CD4-positive, CD25-positive, alpha-beta regulatory T cell (primary cell): ENCODE results near the gene ARPC5. TPM values are rescaled to one million over a fixed set of nuclear protein-coding genes. Genes with fewer than 3 reads are reported as not detected.

Experiments
- ATAC-seq, 2 donors: fragments of 150-1000 bp; cut with Tn5 transposase; one replicate each; pipeline ENCODE4 v1.10.0; 2021; ENCODE audit warnings: low read depth in 2 of 2, moderate number of reproducible peaks in 2 of 2, moderate library complexity in 1 of 2
- DNase-seq, 3 donors: peaks; one replicate each; pipeline versions ENCODE4 v3.0.0 to v3.0.0-alpha.2; 2012 to 2022; ENCODE audit warnings: mixed read lengths in 1 of 3
- H3K27ac ChIP-seq: one replicate; pipeline ENCODE4 v1.7.0; 2013; ENCODE audit warnings: mild to moderate bottlenecking, low read length; ENCODE audit not compliant: insufficient read depth, poor library complexity, severe bottlenecking
- H3K27me3 ChIP-seq: one replicate; pipeline ENCODE4 v1.7.0; 2013; ENCODE audit warnings: low read length; ENCODE audit not compliant: control insufficient read depth, insufficient read depth
- H3K36me3 ChIP-seq: one replicate; pipeline ENCODE4 v1.7.0; 2013; ENCODE audit warnings: mild to moderate bottlenecking, low read length, moderate library complexity; ENCODE audit not compliant: control insufficient read depth, insufficient read depth
- H3K4me1 ChIP-seq: 2 replicates; pipeline ENCODE4 v1.7.0; 2013; ENCODE audit warnings: mild to moderate bottlenecking, low read length; ENCODE audit not compliant: insufficient read depth, control insufficient read depth, poor library complexity, severe bottlenecking
- H3K4me3 ChIP-seq: one replicate; pipeline ENCODE4 v1.7.0; 2013; ENCODE audit warnings: low read depth, mild to moderate bottlenecking, low read length, moderate library complexity
- H3K9me3 ChIP-seq, 2 experiments: 1 replicate in 1 of 2; 2 replicates in 1 of 2; pipeline ENCODE4 v1.7.0; 2013; ENCODE audit warnings: low read length in 2 of 2, mild to moderate bottlenecking in 1 of 2, moderate library complexity in 1 of 2; ENCODE audit not compliant: control insufficient read depth in 2 of 2
- H3K27ac Mint-ChIP-seq, 3 donors: one replicate each; pipeline ENCODE4 v1.8.0; 2020 to 2022; ENCODE audit warnings: mild to moderate bottlenecking in 3 of 3, mixed read lengths in 3 of 3, moderate library complexity in 2 of 3
- H3K27me3 Mint-ChIP-seq: one replicate; pipeline ENCODE4 v1.8.0; 2022; ENCODE audit warnings: mild to moderate bottlenecking, mixed read lengths
- H3K36me3 Mint-ChIP-seq: one replicate; pipeline ENCODE4 v1.8.0; 2020; ENCODE audit warnings: mixed read lengths
- H3K4me1 Mint-ChIP-seq, 4 donors: one replicate each; pipeline ENCODE4 v1.8.0; 2020 to 2022; ENCODE audit warnings: mixed read lengths in 4 of 4, mild to moderate bottlenecking in 1 of 4
- H3K4me3 Mint-ChIP-seq, 4 donors: one replicate each; pipeline ENCODE4 v1.8.0; 2020 to 2022; ENCODE audit warnings: mild to moderate bottlenecking in 4 of 4, mixed read lengths in 4 of 4, moderate library complexity in 3 of 4
- H3K9me3 Mint-ChIP-seq, 7 donors: one replicate each; pipeline ENCODE4 v1.8.0; 2020 to 2022; ENCODE audit warnings: mixed read lengths in 7 of 7, mild to moderate bottlenecking in 3 of 7, moderate library complexity in 2 of 7
- polyA plus RNA-seq, 4 donors: library from polyadenylated mRNA; unstranded; fragments of 300-500 nt; fragmentation: Illumina TruSeq; gene quantifications; one replicate each; pipeline ENCODE4 v1.2.3, GENCODE V29; 2021
- total RNA-seq: library from RNA; stranded (reverse); gene quantifications from one replicate; pipeline ENCODE4 v1.2.3, GENCODE V29; 2022

ARPC5 gene
- total and polyA plus RNA-seq, 5 donors from 2014 or later: 76.3 to 541 (median 387) TPM

DNA sequence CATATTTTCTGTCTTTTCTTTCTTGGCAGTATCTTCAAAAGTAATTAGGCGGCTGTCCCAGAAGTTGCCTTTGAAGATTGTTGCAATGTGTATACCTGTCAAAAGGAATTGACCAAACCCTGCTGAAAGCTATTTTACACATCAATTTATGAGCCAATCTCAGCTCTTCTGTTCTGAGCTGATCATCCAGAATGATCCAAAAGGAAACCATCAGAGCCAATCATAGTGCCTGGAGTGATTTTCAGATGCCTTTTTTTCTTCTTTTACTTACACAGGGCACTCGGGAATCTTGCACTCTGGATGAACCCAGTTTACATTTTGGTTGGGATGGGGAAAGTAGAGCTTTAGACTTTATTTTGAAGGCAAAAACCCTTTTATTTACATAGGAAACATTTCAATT lies 39.3 kb upstream of the ARPC5 start:
- no peaks in the 10 kb centered on the region for H3K27me3 ChIP-seq
- H3K9me3 Mint-ChIP-seq: peaks cover 0 to 8% (median 4%) of the 10 kb centered on the region in 7 donors
- H3K9me3 ChIP-seq: peaks cover 5 to 6% of the 10 kb centered on the region in 2 experiments
- H3K27me3 Mint-ChIP-seq: peaks cover 44% of the 10 kb centered on the region
- H3K4me1 Mint-ChIP-seq: no peaks in the 10 kb centered on the region
- peaks cover 5% of the 10 kb centered on the region for H3K36me3 Mint-ChIP-seq
- no peak for DNase-seq
- ATAC-seq: no peak
- H3K27ac ChIP-seq: no peak overlapping the region
- no peak overlapping the region for H3K4me3 ChIP-seq
- H3K36me3 ChIP-seq: no peaks in the 10 kb centered on the region
- no peak overlapping the region for H3K4me3 Mint-ChIP-seq
- no peaks in the 10 kb centered on the region for H3K4me1 ChIP-seq
- no peak overlapping the region for H3K27ac Mint-ChIP-seq

DNA sequence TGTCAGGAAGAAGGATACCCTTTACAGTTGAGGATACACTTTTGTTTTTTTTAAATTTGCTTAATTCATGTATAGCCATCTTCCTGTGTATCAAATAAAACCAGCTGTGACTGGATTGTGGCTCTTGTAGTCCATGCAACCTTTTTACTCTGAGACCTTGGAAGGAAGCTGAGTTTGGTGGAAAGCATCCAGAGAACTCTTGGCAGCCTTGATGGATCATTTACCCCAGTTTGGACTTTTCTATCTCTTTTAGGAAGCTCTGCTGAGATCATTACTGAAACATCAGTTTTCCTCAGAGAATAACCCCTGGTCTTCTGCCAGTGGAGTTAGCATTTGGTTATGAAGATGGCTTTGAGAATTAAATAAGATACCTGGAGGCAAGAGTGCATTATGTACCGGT lies 38.8 kb upstream of the ARPC5 start:
- peaks cover 5% of the 10 kb centered on the region for H3K36me3 Mint-ChIP-seq
- ATAC-seq: no peak
- H3K4me1 Mint-ChIP-seq: no peaks in the 10 kb centered on the region
- H3K9me3 Mint-ChIP-seq: peaks cover 0 to 4% (median 4%) of the 10 kb centered on the region in 7 donors
- Histone ChIP-seq H3K4me1 (no peaks in the 10 kb centered on the region), H3K27ac (no peak overlapping the region), H3K27me3 (no peaks in the 10 kb centered on the region), H3K9me3 (peaks cover 5 to 6% of the 10 kb centered on the region in 2 experiments), H3K4me3 (no peak overlapping the region), H3K36me3 (no peaks in the 10 kb centered on the region)
- peaks cover 44% of the 10 kb centered on the region for H3K27me3 Mint-ChIP-seq
- no peak overlapping the region for H3K4me3 Mint-ChIP-seq
- no peak for DNase-seq
- no peak overlapping the region for H3K27ac Mint-ChIP-seq

DNA sequence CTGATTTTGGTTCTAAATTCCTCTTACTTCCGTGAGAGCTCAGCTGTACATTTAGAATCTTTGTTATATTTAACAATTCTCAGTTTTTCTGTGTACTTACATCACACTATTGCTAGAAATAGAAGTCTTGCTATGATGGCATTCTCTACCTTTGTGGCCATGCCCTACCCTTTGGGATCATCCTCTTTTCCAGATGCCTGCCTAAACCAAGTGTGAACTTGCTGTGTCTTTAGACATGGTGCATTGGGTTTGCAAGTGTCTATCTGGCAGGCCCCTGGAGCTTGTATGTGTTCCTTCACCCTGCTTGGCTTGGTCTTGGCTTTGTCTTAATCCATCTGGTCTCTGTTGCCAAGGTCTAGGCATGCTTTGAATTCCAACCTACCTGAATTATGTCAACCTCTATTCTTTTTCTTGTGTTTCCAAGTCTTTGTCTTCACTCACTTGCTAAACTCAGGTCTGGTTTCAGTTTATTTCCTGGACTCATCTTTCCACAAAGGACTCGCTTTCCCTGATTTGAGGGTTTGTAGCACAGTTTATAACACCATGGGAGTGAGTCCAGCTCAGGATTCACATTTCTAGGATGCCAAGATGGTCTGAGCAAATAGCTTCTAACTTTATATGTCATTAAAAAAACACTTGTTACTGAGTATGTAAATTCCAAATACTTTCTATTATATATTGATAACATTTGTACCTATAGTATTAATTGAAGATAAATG lies 38.2 kb upstream of the ARPC5 start:
- Mint-ChIP-seq H3K36me3 (peaks cover 5% of the 10 kb centered on the region), H3K27ac (no peak overlapping the region), H3K4me1 (no peaks in the 10 kb centered on the region), H3K27me3 (peaks cover 49% of the 10 kb centered on the region), H3K9me3 (peaks cover 0 to 4% (median 4%) of the 10 kb centered on the region in 7 donors), H3K4me3 (no peak overlapping the region)
- H3K27me3 ChIP-seq: no peaks in the 10 kb centered on the region
- no peak overlapping the region for H3K4me3 ChIP-seq
- no peak overlapping the region for H3K27ac ChIP-seq
- no peaks in the 10 kb centered on the region for H3K4me1 ChIP-seq
- H3K36me3 ChIP-seq: no peaks in the 10 kb centered on the region
- no peak for ATAC-seq
- peaks cover 5 to 6% of the 10 kb centered on the region in 2 experiments for H3K9me3 ChIP-seq
- no peak for DNase-seq

DNA sequence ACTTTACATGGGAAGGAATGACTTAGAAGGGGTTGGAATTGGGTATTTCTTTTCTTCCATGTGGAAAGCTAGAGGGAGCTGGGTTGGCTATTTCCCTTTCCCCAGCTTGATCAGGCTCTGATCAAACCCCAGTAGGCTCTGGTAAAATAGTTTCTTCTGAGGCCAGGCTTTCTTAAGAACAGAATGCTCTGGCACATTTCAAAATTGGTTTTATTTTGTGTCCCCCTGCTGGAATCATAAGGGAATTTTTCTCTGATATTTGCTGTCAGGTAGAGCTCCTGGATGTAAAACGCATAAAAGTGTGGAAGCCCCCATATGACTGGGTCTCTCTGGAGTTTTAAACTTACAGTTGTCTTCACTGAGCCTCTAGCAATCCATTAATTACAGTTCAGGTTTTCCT lies 34.6 kb upstream of the ARPC5 start:
- Mint-ChIP-seq H3K27ac (no peak overlapping the region), H3K27me3 (peaks cover 44% of the 10 kb centered on the region), H3K4me1 (no peaks in the 10 kb centered on the region), H3K9me3 (peaks cover 0 to 6% (median 4%) of the 10 kb centered on the region in 7 donors), H3K4me3 (no peak overlapping the region), H3K36me3 (peaks cover 5% of the 10 kb centered on the region)
- ATAC-seq (no peak), DNase-seq (no peak)
- no peaks in the 10 kb centered on the region for H3K36me3 ChIP-seq
- no peak overlapping the region for H3K27ac ChIP-seq
- no peaks in the 10 kb centered on the region for H3K4me1 ChIP-seq
- H3K9me3 ChIP-seq: peaks cover 5 to 6% of the 10 kb centered on the region in 2 experiments
- H3K27me3 ChIP-seq: no peaks in the 10 kb centered on the region
- H3K4me3 ChIP-seq: no peak overlapping the region

DNA sequence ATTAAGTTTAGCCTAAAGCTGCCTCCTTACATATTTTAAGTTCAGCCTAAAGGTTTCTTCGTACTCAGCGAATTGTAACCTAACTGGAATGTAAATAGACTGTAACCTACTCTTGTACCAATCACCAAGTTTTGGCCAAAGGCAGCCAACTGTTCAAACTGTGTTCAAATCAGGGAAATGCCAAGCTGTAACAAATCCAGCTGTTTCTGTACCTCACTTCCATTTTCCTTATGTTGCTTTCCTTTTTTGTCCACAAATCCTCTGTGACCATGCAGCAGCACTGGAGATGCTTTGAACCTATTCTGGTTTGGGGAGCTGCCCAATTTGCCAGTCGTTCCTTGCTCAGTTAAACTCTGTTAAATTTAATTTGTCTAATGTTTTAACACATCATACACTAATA lies 20.8 kb upstream of the ARPC5 start:
- H3K27me3 ChIP-seq: no peaks in the 10 kb centered on the region
- no peak for DNase-seq
- H3K9me3 ChIP-seq: no peaks in the 10 kb centered on the region
- no peaks in the 10 kb centered on the region for H3K9me3 Mint-ChIP-seq
- no peaks in the 10 kb centered on the region for H3K36me3 Mint-ChIP-seq
- H3K27ac ChIP-seq: no peak overlapping the region
- H3K27ac Mint-ChIP-seq: no peak overlapping the region
- H3K36me3 ChIP-seq: no peaks in the 10 kb centered on the region
- H3K4me1 ChIP-seq: peaks cover 14% of the 10 kb centered on the region
- no peak for ATAC-seq
- no peak overlapping the region for H3K4me3 ChIP-seq
- peaks cover 14 to 22% (median 18%) of the 10 kb centered on the region in 4 donors for H3K4me1 Mint-ChIP-seq
- no peak overlapping the region for H3K4me3 Mint-ChIP-seq
- peaks cover 10% of the 10 kb centered on the region for H3K27me3 Mint-ChIP-seq

DNA sequence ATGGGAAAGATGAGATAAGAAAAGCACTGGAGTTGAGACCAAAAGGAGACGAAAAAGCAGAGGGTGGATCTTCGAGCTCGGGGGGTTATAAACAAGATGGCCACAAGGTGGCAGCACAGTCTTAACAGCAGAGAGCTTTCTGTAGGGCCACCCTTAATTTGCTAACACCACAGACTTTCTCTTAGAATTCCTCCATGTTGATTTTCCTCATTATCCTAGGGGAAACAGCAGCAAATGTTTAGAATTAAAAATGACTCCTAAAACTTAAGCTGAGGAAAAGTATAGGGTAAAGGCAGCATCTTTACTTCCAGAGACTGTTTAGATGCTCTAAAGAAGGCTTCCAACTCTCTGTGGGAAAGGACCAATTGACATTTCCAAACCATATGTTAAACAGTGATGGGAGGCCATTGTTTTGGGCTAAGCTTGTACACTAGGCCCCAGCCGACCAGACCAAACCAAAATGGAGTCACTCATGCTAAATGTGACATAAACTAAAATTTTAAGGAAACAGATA lies 20.0 kb upstream of the ARPC5 start:
- H3K27me3 ChIP-seq: no peaks in the 10 kb centered on the region
- H3K4me1 Mint-ChIP-seq: peaks cover 14 to 23% (median 20%) of the 10 kb centered on the region in 4 donors
- ATAC-seq (peak; percentile 70 to 84), DNase-seq (peak; percentile 54 to 78 (median 69))
- no peaks in the 10 kb centered on the region for H3K36me3 Mint-ChIP-seq
- no peaks in the 10 kb centered on the region for H3K9me3 Mint-ChIP-seq
- H3K4me3 ChIP-seq: no peak overlapping the region
- no peaks in the 10 kb centered on the region for H3K9me3 ChIP-seq
- no peak overlapping the region for H3K27ac Mint-ChIP-seq
- H3K36me3 ChIP-seq: no peaks in the 10 kb centered on the region
- H3K27ac ChIP-seq: no peak overlapping the region
- no peak overlapping the region for H3K4me3 Mint-ChIP-seq
- H3K27me3 Mint-ChIP-seq: peaks cover 10% of the 10 kb centered on the region
- H3K4me1 ChIP-seq: peaks cover 14% of the 10 kb centered on the region

DNA sequence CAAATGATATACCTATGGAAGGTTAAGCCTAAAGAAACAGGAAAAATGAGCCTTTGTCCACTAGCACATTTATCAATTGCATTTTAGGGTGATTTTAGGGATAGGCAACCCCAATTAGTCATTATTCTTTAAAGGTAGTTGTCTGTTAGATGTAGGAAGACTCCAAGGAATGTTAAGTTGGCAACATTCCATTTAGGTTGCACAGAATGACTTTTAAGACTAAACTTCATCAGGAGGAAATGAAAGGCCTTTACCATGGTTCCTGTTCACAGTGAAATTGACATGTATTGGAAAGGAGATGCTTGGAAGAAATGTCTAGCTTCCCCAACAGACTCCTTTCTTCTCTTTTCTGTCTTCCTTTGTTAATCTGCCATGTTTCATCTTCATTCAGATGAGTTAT lies 19.1 kb upstream of the ARPC5 start:
- Mint-ChIP-seq H3K27me3 (peaks cover 10% of the 10 kb centered on the region), H3K4me3 (no peak overlapping the region), H3K36me3 (no peaks in the 10 kb centered on the region), H3K27ac (no peak overlapping the region), H3K9me3 (no peaks in the 10 kb centered on the region), H3K4me1 (peaks cover 14 to 23% (median 20%) of the 10 kb centered on the region in 4 donors)
- Histone ChIP-seq H3K4me1 (peaks cover 14% of the 10 kb centered on the region), H3K4me3 (no peak overlapping the region), H3K27me3 (no peaks in the 10 kb centered on the region), H3K36me3 (no peaks in the 10 kb centered on the region), H3K9me3 (no peaks in the 10 kb centered on the region), H3K27ac (no peak overlapping the region)
- no peak for DNase-seq
- ATAC-seq: no peak
